ENCODE results near the gene SOX6. TPM values are rescaled to one million over a fixed set of nuclear protein-coding genes. Genes with fewer than 3 reads are reported as not detected.
"Not testable (repeated sequence)": the region's sequence is repeated elsewhere in the genome, so short reads cannot be mapped to it uniquely, and the experiment has no call there.

The SOX6 gene
- polyA plus RNA-seq, 12 donors = 15.1 to 36.5 (median 25.3) TPM; not detected in 1

- DNase-seq = peak; percentile 54
Observed at GRCh38 chr11:15933886-15934625, 422.3 kb downstream of the SOX6 start.

DNA sequence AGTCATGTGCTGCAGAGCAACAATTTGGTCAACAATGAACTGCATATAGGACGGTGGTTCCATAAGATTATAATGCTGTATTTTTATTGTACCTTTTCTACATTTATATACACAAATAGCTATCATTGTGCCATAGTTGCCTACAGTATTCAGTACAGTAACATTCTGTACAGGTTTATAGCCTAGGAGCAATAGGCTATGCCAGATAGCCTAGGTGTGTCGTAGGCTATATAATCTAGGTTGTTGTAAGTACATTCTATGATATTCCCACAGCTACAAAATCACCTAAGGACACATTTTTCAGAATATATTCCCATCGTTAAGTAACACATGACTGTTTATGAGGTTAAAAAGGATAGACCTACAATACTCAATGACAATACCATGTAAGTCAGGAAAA, 423.9 kb downstream of the SOX6 start:
- DNase-seq = no peak

- DNase-seq = no peak
Observed at GRCh38 chr11:15931497-15931896, 424.8 kb downstream of the SOX6 start.

DNA sequence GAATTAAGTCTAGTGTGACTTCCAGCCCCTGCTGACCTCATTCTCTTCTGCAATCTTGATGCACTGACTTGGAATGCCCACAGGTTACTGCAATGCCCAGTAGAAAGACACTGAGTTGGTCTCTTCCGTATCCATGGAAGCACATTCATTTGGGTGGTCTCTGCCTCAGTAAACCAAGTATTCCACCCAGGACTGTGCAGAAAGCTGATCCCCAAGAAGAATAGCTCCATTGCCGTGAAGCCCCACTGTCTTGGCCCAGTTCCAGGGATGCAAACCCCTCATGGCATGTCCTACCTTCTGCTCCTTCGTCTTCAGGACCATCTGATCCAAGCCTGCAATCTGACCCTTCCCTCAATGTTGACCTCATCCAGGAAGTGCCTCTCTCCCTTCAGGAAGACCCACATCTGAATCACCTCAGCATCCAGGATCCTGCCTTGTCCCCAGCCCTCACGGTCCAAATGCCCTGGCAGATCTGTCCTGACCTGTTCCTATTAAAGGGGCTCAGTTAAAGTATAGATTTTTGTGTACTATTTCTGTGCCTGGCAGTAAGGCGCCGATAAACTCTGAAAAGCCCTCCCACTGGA, 425.8 kb downstream of the SOX6 start:
- DNase-seq = no peak

- DNase-seq = no peak
Observed at GRCh38 chr11:15929371-15929901, 426.9 kb downstream of the SOX6 start.

DNA sequence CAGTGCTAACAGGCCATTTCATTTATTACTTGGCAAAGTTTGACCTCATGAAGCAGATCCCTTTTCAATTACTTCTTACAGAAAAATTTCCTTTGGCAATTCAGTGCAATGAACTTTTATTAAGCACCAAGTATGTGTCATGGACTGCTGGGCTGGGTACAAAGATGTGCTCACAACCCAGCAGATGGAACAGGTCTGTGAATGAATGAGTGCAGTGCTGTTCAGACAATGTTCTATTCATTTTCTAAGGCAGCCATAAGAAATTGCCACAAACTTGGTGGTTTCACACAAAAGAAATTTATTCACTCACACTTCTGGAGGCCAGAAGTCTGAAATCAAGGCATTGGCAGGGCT, 428.5 kb downstream of the SOX6 start:
- no peak for DNase-seq

GRCh38 chr11:15927196-15927863, 429.0 kb downstream of the SOX6 start:
- no peak for DNase-seq

DNA sequence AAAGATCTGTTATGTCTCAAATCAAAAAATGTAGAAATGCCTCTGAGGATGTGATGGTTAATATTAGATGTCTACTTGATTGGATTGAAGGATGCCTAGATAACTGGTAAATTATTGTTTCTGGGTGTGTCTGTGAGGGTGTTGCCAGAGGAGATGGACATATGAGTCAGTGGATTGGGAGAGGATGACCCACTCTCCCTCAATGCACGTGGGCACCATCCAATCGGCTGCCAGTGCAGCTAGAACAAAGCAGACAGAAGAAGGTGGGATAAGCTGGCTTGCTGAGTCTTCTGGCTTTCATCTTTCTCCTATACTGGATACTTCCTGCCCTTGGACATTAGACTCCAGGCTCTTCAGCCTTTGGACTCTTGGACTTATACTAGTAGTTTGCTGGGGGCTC, 430.3 kb downstream of the SOX6 start:
- DNase-seq = no peak

- DNase-seq = no peak
Observed at GRCh38 chr11:15923183-15923582, 433.2 kb downstream of the SOX6 start.

DNA sequence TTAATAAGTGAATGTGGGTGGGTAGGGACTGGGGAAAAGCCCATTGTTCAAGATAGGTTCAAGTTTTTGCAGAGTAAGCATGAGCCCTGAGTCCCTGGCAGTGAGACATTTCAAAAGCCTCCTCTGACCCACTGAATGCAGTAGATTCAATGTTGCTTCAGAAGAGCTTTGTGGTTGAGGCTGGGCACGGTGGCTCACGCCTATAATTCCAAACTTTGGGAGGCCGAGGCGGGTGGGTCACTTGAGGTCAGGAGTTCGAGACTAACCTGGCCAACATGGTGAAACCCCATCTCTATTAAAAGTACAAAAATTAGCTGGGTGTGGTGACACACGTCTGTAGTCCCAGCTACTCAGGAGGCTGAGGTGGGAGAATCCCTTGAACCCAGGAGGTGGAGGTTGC, 433.6 kb downstream of the SOX6 start:
- not testable (repeated sequence) for DNase-seq

GRCh38 chr11:15920856-15921629, 435.3 kb downstream of the SOX6 start:
- DNase-seq = no peak

DNA sequence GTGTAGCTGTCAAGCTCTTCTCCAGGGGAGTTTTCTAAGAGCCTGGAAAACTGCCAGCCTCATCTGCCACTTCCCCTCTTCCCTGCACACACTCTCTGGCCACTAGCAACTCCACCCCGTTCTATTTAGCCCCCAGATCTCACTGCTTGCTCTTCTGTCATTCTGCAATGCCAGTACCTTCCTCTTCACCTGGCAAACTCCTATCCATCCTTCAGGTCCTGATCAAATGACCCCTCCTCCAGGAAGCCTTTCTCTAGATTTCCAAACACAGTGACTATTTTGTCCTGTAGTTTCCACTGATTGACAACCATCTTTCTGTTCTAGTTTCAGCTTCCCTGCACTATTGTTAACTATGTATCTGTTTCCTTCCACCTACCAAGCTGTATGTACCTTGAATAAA, 437.7 kb downstream of the SOX6 start:
- no peak for DNase-seq

- DNase-seq = no peak
Observed at GRCh38 chr11:15918212-15918611, 438.1 kb downstream of the SOX6 start.

Data from muscle of arm (tissue), 12 donors.